GM10266 (cell line): ENCODE results near the gene MAP3K5.

Experiments used
- DNase-seq: peaks from one replicate; pipeline ENCODE4 v3.0.0; 2012; ENCODE audit errors: extremely low spot score
- CTCF ChIP-seq: IDR thresholded peaks from 2 replicates; pipeline ENCODE4 v1.5.1; 2012; ENCODE audit warnings: mild to moderate bottlenecking, low read depth; ENCODE audit not compliant: control insufficient read depth, insufficient read depth; ENCODE audit errors: missing control alignments

MAP3K5 gene

GRCh38 chr6:136783495-136784270, 8.6 kb downstream of the MAP3K5 start:
- DNase-seq, result peak; percentile 35
- no peak for TF ChIP-seq CTCF

- DNase-seq, result no peak
- no peak for TF ChIP-seq CTCF
Observed at GRCh38 chr6:136783021-136783420, 9.3 kb downstream of the MAP3K5 start.

GRCh38 chr6:136782021-136782770, 10.1 kb downstream of the MAP3K5 start:
- TF ChIP-seq CTCF, result no peak
- DNase-seq, result no peak

GRCh38 chr6:136780972-136781371, 11.3 kb downstream of the MAP3K5 start:
- no peak for DNase-seq
- TF ChIP-seq CTCF, result no peak

- no peak for TF ChIP-seq CTCF
- no peak for DNase-seq
Observed at GRCh38 chr6:136779682-136780081, 12.6 kb downstream of the MAP3K5 start.

- TF ChIP-seq CTCF, result no peak
- DNase-seq, result no peak
Observed at GRCh38 chr6:136777651-136778050, 14.6 kb downstream of the MAP3K5 start.

GRCh38 chr6:136775548-136775947, 16.7 kb downstream of the MAP3K5 start:
- no peak for DNase-seq
- TF ChIP-seq CTCF, result no peak
